NB4 (cell line): Measurements from ENCODE around the gene IL36B.

ENCODE experiments used
- DNase-seq: peaks from one replicate; pipeline ENCODE4 v3.0.0; 2010; ENCODE audit warnings: low read depth
- H3K4me3 ChIP-seq: one replicate; pipeline ENCODE4 v1.5.1; 2011; ENCODE audit warnings: mild to moderate bottlenecking, low read depth, low read length, moderate library complexity
- CTCF ChIP-seq: IDR thresholded peaks from one replicate; pipeline ENCODE4 v1.5.1; 2012; ENCODE audit warnings: low read depth, low read length
- MYC ChIP-seq: IDR thresholded peaks from 2 replicates; pipeline ENCODE4 v1.6.1; 2011; ENCODE audit warnings: low read depth, low read length
- POLR2A ChIP-seq: IDR thresholded peaks from 2 replicates; pipeline ENCODE4 v1.6.1; 2011; ENCODE audit warnings: mild to moderate bottlenecking; ENCODE audit not compliant: insufficient read length; ENCODE audit errors: extremely low read depth
- TF ChIP-seq, protein P1 (sequence below): IDR thresholded peaks from 2 replicates; pipeline ENCODE4 v1.6.1; 2011; ENCODE audit warnings: low read depth, low read length

The IL36B gene

DNA sequence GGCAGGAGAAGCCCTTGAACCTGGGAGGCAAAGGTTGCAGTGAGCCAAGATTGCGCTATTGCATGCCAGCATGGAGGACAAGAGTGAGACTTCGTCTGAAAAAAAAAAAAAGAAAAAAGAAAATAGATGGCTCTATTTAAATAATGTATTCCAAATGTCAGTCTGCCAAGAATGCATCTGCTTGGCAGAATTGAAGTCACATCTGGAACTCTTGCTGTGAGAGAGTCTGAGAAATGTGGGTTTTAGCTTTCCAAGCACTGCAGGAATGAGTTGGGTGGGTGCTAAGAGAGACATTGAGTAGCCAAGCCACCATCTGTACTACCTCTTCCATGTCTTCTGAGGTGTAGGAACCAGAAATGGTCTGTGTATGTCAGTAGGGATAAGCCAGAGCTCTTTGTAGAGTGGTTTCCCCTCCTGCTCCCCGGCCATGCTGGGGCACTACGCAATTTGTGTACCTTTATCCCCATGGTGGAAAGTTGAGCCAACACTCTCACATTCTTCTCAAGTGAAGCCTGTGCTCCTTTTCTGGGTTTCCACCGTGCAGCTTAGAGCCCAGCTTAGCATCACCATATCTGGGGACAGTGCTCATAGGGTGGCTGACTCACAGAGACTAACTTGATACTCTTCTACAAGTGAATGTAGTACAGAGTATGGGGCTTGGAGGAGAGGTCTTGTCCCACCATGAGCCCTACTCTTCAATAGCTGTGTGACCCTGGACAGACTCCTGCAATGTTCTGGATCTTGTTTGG lies 40.4 kb upstream of the IL36B start:
- TF ChIP-seq POLR2A, result no peak
- TF ChIP-seq MYC, result no peak
- no peak for TF ChIP-seq CTCF
- TF ChIP-seq, protein P1, sequence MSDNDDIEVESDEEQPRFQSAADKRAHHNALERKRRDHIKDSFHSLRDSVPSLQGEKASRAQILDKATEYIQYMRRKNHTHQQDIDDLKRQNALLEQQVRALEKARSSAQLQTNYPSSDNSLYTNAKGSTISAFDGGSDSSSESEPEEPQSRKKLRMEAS, result no peak
- no peak overlapping the region for H3K4me3 ChIP-seq
- no peak for DNase-seq

DNA sequence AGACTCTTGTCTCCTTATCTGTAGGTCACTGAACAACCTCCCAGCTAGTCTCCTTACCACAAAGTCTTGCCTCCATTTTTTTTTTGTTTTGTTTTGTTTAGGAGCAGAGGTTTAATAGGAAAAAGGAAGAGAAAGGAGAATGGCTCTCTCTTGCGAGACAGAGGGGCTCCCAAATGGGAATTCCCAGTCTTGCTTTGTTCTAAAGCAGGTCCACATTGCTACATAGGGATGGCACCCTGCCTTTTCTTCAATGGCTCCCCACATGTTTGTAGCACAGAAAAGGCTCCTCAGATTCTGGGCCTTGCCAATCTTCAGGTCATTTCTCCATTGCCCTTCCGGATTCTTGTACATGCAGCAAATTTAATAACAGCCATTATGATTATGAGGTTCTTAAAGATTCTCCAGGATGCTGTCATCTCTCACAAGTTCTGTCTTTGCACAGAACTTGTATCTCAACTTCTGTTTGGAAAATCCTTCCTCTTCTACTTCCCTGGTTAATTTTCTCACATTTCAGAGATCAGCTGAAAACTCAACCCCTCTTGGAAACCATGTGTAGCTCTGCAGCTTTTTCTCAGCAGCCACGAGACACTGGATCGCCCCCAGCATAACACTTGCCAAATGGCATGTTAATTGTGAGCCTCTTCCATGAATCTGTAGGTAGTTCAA lies 38.7 kb upstream of the IL36B start:
- no peak overlapping the region for H3K4me3 ChIP-seq
- TF ChIP-seq CTCF (no peak), POLR2A (no peak), MYC (no peak)
- TF ChIP-seq, protein P1, result no peak
- DNase-seq, result no peak

GRCh38 chr2:113089916-113090315 lies 37.2 kb upstream of the IL36B start:
- H3K4me3 ChIP-seq, result no peak overlapping the region
- TF ChIP-seq, protein P1, result no peak
- TF ChIP-seq POLR2A (no peak), MYC (no peak), CTCF (no peak)
- DNase-seq, result peak; percentile 49

DNA sequence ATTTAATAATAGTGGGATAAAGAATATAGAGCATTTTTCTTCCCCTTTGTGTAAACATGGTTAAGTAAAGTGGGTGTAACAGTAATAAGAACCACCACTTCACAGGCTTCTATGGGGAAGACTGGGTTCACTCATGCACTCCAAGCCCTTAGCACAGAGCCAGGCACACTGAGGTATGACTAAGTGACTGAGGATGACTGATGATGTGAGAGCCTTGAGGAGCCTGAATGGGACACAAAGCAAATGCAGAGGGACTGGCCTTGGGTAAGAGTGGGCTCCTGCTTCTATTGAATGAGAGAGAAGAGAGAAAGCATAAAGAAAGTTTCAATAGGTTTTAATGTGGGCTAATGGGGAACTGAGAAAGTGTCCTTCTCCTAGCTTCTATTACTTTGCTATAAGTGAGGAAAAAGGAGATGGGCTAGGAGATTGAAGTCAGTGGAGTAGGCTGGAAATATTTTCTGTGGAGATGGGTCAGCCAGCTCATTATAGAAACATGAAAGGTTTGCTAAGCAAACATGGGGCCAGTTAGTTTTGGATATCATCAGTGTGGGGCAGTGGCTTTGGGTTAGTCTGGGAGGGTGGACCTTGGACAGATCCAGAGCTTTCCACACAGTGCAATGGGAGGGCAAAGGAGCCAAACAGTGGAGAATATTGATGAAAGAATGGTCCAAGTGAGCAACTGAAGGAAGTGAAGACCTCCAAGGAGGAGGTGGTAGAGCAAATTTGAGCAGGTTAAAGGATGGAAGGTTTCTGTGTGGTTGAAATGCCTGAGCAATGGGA lies 35.7 kb upstream of the IL36B start:
- TF ChIP-seq CTCF (no peak), POLR2A (no peak), MYC (no peak)
- TF ChIP-seq, protein P1, result no peak
- no peak overlapping the region for H3K4me3 ChIP-seq
- no peak for DNase-seq

GRCh38 chr2:113085542-113085941 lies 32.9 kb upstream of the IL36B start:
- DNase-seq, result no peak
- TF ChIP-seq, protein P1, result no peak
- no peak for TF ChIP-seq CTCF
- TF ChIP-seq MYC, result no peak
- TF ChIP-seq POLR2A, result no peak

More at GRCh38 chr2:113085542-113085941, 32.9 kb upstream of the IL36B start:
- no peak overlapping the region for H3K4me3 ChIP-seq
